Measurements from ENCODE around the gene P2RY2. TPM values are rescaled to one million over a fixed set of nuclear protein-coding genes. Genes with fewer than 3 reads are reported as not detected.

P2RY2 gene
- total and polyA plus RNA-seq, 2 of the 8 experiments (the other 6 are each of a cell fraction or from before 2014, with no cell fraction given): 1.0 to 1.5 TPM

DNA sequence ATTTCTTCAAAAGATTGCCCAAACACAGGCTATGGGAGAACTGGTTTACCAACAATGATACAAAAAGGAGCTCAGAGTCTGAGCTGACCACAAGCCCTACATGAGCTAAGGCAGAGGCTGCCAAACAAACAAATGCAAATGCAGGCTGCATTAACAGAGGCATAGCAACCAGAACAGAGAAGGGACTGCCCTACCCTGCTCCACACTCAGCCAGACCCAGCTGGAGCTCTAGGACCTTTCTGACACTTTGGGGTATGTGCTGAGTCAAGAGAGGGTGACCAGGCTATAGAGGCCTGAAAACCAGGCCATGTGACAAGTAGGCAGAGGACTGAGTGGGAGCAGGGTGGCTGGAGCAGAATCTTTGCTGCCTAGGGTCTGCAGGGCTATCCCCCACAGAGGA, 17.8 kb upstream of the P2RY2 start:
- Histone ChIP-seq H2BK12ac (ENCODE audit: low read depth, low read length) (peak overlapping the region; percentile 77), H2BK120ac (replicated peaks; ENCODE audit: low read depth, low read length) (no peak overlapping the region), H3K9me3 (ENCODE audit: insufficient read depth in 2 of 2, low read depth in 1 of 2, low read length in 1 of 2) (no peaks in the 10 kb centered on the region), H3K14ac (ENCODE audit: insufficient read length) (no peak overlapping the region), H3K4me3 (ENCODE audit: extremely low read depth in 1 of 4, insufficient read depth in 2 of 4, low read depth in 3 of 4, low read length in 4 of 4) (peak overlapping the region in 1 of 4 experiments; percentile 0; a peak in 1 of 8 replicates), H2BK5ac (ENCODE audit: low read depth, low read length) (peak overlapping the region; percentile 68; the same call in 1 of the 2 replicates), H3K79me2 (ENCODE audit: control insufficient read depth in 1 of 2, insufficient read depth in 2 of 2, low read length in 2 of 2) (no peaks in the 10 kb centered on the region), H3K18ac (ENCODE audit: extremely low read depth, low read length) (peak overlapping the region; percentile 95; the same call in 1 of the 2 replicates), H3K4me1 (replicated peaks in 1 of 4; ENCODE audit: control insufficient read depth in 3 of 4, insufficient read depth in 4 of 4, low read length in 3 of 4) (peaks cover 7 to 20% (median 15%) of the 10 kb centered on the region in 4 experiments), H3K27ac (ENCODE audit: low read depth, low read length) (no peak overlapping the region), H4K5ac (ENCODE audit: insufficient read length, low read depth, low read length) (peak overlapping the region; percentile 15), H3K36me3 (ENCODE audit: control insufficient read depth in 2 of 4, insufficient read depth in 4 of 4, low read length in 3 of 4) (no peaks in the 10 kb centered on the region), H3K9ac (replicated peaks in 1 of 4; ENCODE audit: extremely low read depth in 1 of 4, low read depth in 3 of 4, low read length in 3 of 4) (peak overlapping the region in 3 of 4 experiments; percentile 4 to 52 (median 15); a peak in 4 of 7 replicates), H2AK5ac (ENCODE audit: low read depth, low read length) (no peak overlapping the region), H3K27me3 (replicated peaks in 1 of 4; ENCODE audit: control insufficient read depth in 3 of 4, extremely low read depth in 1 of 4, insufficient read depth in 3 of 4, low read length in 3 of 4) (no peaks in the 10 kb centered on the region), H2BK15ac (ENCODE audit: low read length) (no peak overlapping the region), H3K56ac (replicated peaks; ENCODE audit: insufficient read length, low read depth, low read length) (no peak overlapping the region), H3K4ac (replicated peaks; ENCODE audit: insufficient read length, low read depth, low read length) (peak overlapping the region; percentile 41), H4K91ac (replicated peaks; ENCODE audit: insufficient read length, low read length) (peak overlapping the region; percentile 15), H4K20me1 (replicated peaks in 1 of 2; ENCODE audit: control insufficient read depth in 1 of 2, insufficient read depth in 2 of 2, low read length in 2 of 2) (no peaks in the 10 kb centered on the region), H2AFZ (ENCODE audit: low read length) (peak overlapping the region; percentile 68), H3K23ac (ENCODE audit: insufficient read length) (no peak overlapping the region), H2BK20ac (ENCODE audit: low read length) (no peak overlapping the region; the same call in 1 of the 2 replicates), H4K8ac (ENCODE audit: extremely low read depth, insufficient read depth, low read length) (peak overlapping the region; percentile 19; the same call in 1 of the 2 replicates), H3K4me2 (ENCODE audit: insufficient read depth in 1 of 2, low read depth in 2 of 2, low read length in 2 of 2) (peak overlapping the region; percentile 48 to 65; a peak in 3 of 4 replicates), H3K23me2 (ENCODE audit: low read depth, low read length) (peaks cover 2% of the 10 kb centered on the region; the same call in 1 of the 2 replicates), H3K79me1 (ENCODE audit: low read depth, low read length) (no peaks in the 10 kb centered on the region)
- CTCF ChIA-PET (ENCODE audit: partially characterized antibody): interaction anchor here (0.7 to 2.6 kb wide), 10 partner anchors 12 to 538 kb away, joined by 3 to 12 read pairs (median 5); partner anchors contain the start of gene P2RY2
- TF ChIP-seq CBX5 (IDR thresholded peaks at IDR 0.05; ENCODE audit: low read depth, low read length) (no peak), CREB1 (IDR thresholded peaks at IDR 0.05) (no peak), MAX (IDR thresholded peaks at IDR 0.05) (peak; percentile 28; the same call in 1 of the 2 replicates), BACH1 (IDR thresholded peaks at IDR 0.05; ENCODE audit: low read length) (peak; percentile 81), MAFK (IDR thresholded peaks at IDR 0.05; ENCODE audit: low read depth, low read length) (peak; percentile 41; the same call in 1 of the 2 replicates), TBP (IDR thresholded peaks at IDR 0.05; ENCODE audit: low read depth, low read length) (0 out of 2 replicates have a peak, but pooled peaks have one; percentile 12), ATF2 (IDR thresholded peaks at IDR 0.05; ENCODE audit: low read length) (no peak), FOSL1 (IDR thresholded peaks at IDR 0.05; ENCODE audit: insufficient read depth, low read depth, low read length) (no peak), GABPA (IDR thresholded peaks at IDR 0.05; ENCODE audit: borderline replicate concordance, insufficient read depth, low read length) (0 out of 2 replicates have a peak, but pooled peaks have one; percentile 39), SP1 (IDR thresholded peaks at IDR 0.05; ENCODE audit: low read depth, low read length) (0 out of 2 replicates have a peak, but pooled peaks have one; percentile 27)
- TF ChIP-seq, protein P1, sequence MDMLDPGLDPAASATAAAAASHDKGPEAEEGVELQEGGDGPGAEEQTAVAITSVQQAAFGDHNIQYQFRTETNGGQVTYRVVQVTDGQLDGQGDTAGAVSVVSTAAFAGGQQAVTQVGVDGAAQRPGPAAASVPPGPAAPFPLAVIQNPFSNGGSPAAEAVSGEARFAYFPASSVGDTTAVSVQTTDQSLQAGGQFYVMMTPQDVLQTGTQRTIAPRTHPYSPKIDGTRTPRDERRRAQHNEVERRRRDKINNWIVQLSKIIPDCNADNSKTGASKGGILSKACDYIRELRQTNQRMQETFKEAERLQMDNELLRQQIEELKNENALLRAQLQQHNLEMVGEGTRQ (IDR thresholded peaks at IDR 0.05; ENCODE audit: low read length): no peak
- no peak for DNase-seq (ENCODE audit: low read depth in 1 of 2, low spot score in 2 of 2)
- FAIRE-seq: no peak
- POLR2A ChIA-PET (ENCODE audit: partially characterized antibody): interaction anchor here (0.9 to 1.5 kb wide), 4 partner anchors 13 to 141 kb away, joined by 3 read pairs; no protein-coding TSS in a partner anchor
